ENCODE measurements around the gene DPP6.

DNA sequence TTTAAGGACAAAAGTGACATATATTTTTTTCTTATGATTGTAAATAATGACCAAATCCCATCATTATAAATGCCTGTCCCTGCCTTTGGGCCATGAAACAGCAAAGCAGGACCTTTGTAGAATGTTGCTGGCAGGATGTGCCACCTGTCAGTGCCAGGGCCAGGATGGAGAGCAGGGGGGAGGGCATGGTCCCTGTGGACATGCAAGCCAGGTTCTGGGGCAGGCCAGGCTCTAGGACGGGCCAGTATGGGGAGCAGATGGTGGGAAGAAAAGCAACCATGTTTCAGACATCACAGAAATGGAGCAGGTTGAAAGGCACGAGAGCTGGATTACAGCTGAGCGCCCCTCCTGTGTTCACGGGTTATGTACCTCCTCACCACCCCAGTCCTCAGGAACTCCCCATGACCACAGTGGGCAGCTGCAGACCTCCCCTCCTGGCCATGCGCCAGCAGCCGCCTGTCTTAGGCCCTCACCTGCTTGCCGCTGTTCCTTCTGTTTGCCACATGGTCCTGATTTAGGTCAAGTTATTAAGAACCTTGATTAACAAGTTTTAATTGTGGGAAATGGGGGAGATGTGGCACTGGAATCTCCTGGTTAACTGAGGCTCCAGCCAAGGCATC is 740.3 kb downstream of the DPP6 start:
- TF ChIP-seq, protein P1, sequence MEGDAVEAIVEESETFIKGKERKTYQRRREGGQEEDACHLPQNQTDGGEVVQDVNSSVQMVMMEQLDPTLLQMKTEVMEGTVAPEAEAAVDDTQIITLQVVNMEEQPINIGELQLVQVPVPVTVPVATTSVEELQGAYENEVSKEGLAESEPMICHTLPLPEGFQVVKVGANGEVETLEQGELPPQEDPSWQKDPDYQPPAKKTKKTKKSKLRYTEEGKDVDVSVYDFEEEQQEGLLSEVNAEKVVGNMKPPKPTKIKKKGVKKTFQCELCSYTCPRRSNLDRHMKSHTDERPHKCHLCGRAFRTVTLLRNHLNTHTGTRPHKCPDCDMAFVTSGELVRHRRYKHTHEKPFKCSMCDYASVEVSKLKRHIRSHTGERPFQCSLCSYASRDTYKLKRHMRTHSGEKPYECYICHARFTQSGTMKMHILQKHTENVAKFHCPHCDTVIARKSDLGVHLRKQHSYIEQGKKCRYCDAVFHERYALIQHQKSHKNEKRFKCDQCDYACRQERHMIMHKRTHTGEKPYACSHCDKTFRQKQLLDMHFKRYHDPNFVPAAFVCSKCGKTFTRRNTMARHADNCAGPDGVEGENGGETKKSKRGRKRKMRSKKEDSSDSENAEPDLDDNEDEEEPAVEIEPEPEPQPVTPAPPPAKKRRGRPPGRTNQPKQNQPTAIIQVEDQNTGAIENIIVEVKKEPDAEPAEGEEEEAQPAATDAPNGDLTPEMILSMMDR (IDR thresholded peaks at IDR 0.05; ENCODE audit: poor library complexity), result no peak
- TF ChIP-seq EZH2 (IDR thresholded peaks at IDR 0.05; ENCODE audit: borderline replicate concordance), result no peak
- TF ChIP-seq EZH2phosphoT487 (IDR thresholded peaks at IDR 0.05; ENCODE audit: low read depth, severe bottlenecking, unreplicated experiment), result no peak
